ENCODE results near the gene ZNF44. TPM values are rescaled to one million over a fixed set of nuclear protein-coding genes. Genes with fewer than 3 reads are reported as not detected.

The ZNF44 gene
- total and polyA plus RNA-seq, 9 of the 15 experiments (the other 6 are each of a cell fraction or from before 2014, with no cell fraction given): 2.6 to 8.3 (median 4.4) TPM

GRCh38 chr19:12284226-12284625, 10.5 kb downstream of the ZNF44 start (continued):
- TF ChIP-seq, protein P1, sequence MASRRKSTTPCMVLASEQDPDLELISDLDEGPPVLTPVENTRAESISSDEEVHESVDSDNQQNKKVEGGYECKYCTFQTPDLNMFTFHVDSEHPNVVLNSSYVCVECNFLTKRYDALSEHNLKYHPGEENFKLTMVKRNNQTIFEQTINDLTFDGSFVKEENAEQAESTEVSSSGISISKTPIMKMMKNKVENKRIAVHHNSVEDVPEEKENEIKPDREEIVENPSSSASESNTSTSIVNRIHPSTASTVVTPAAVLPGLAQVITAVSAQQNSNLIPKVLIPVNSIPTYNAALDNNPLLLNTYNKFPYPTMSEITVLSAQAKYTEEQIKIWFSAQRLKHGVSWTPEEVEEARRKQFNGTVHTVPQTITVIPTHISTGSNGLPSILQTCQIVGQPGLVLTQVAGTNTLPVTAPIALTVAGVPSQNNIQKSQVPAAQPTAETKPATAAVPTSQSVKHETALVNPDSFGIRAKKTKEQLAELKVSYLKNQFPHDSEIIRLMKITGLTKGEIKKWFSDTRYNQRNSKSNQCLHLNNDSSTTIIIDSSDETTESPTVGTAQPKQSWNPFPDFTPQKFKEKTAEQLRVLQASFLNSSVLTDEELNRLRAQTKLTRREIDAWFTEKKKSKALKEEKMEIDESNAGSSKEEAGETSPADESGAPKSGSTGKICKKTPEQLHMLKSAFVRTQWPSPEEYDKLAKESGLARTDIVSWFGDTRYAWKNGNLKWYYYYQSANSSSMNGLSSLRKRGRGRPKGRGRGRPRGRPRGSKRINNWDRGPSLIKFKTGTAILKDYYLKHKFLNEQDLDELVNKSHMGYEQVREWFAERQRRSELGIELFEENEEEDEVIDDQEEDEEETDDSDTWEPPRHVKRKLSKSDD (conservative IDR thresholded peaks at IDR 0.05; ENCODE audit: low read length): no peak
- TF ChIP-seq ZNF584 (CRISPR knock-in tag; IDR thresholded peaks at IDR 0.05; ENCODE audit: low read depth): no peak
- no peak for TF ChIP-seq BCOR (IDR thresholded peaks at IDR 0.05)
- TF ChIP-seq SNRNP70 (optimal IDR thresholded peaks at IDR 0.05; ENCODE audit: low read depth, low read length): no peak
- no peak for TF ChIP-seq PRMT5 (CRISPR knock-in tag; IDR thresholded peaks at IDR 0.05)
- no peak for TF ChIP-seq ZNF121 (CRISPR knock-in tag; conservative IDR thresholded peaks at IDR 0.05)
- TF ChIP-seq GATAD2B (IDR thresholded peaks at IDR 0.05; ENCODE audit: borderline replicate concordance): no peak
- no peak for TF ChIP-seq ARID3B (CRISPR knock-in tag; IDR thresholded peaks at IDR 0.05; ENCODE audit: borderline replicate concordance)
- no peak for TF ChIP-seq ZNF79 (CRISPR knock-in tag; IDR thresholded peaks at IDR 0.05; ENCODE audit: low read depth)

All from K562 (cell line).